Keratinocyte (primary cell): Measurements from ENCODE around the gene FRMPD1. TPM values are rescaled to one million over a fixed set of nuclear protein-coding genes. Genes with fewer than 3 reads are reported as not detected.

Experiments used
- DNase-seq: peaks from one replicate; pipeline ENCODE4 v3.0.0-alpha.2; 2011; ENCODE audit warnings: low read depth, missing footprints, low spot score
- FAIRE-seq: peaks from 2 replicates; lab custom pipeline; 2011; peaks lifted over from hg19 to GRCh38; lab: Jason Lieb, UNC
- H2AFZ ChIP-seq: 2 replicates; pipeline ENCODE4 v1.6.0; 2012; ENCODE audit warnings: low read length, control low read depth, inconsistent platforms; ENCODE audit not compliant: control insufficient read depth
- H3K27ac ChIP-seq: 2 replicates; pipeline ENCODE4 v1.5.1; 2011; ENCODE audit warnings: low read length; ENCODE audit not compliant: control insufficient read depth, insufficient read depth
- H3K27me3 ChIP-seq: 3 replicates; pipeline ENCODE4 v1.6.0; 2011; ENCODE audit warnings: low read length; ENCODE audit not compliant: control insufficient read depth, insufficient read depth; ENCODE audit errors: extremely low read depth
- H3K36me3 ChIP-seq, 2 experiments: 2 replicates in 1 of 2; 3 replicates in 1 of 2; pipeline ENCODE4 v1.5.1; 2011; ENCODE audit warnings: low read length in 2 of 2, mild to moderate bottlenecking in 1 of 2; ENCODE audit not compliant: control insufficient read depth in 2 of 2, insufficient read depth in 2 of 2; ENCODE audit errors: extremely low read depth in 1 of 2
- H3K4me1 ChIP-seq: 3 replicates; pipeline ENCODE4 v1.5.1; 2011; ENCODE audit warnings: low read length; ENCODE audit not compliant: control insufficient read depth, insufficient read depth; ENCODE audit errors: extremely low read depth
- H3K4me2 ChIP-seq: 3 replicates; pipeline ENCODE4 v1.6.0; 2011; ENCODE audit warnings: low read depth, low read length; ENCODE audit not compliant: control insufficient read depth, insufficient read depth; ENCODE audit errors: extremely low read depth
- H3K4me3 ChIP-seq, 3 experiments: fragments of 200-600 bp in 1 of 3; sonication (generic) in 1 of 3; 2 replicates in 2 of 3; 3 replicates in 1 of 3; pipeline ENCODE4 v1.5.1; 2011 to 2016; ENCODE audit warnings: low read length in 3 of 3, mild to moderate bottlenecking in 3 of 3, control low read depth in 2 of 3, inconsistent platforms in 1 of 3, low read depth in 1 of 3, mixed read lengths in 1 of 3, mixed run types in 1 of 3, moderate library complexity in 1 of 3; ENCODE audit not compliant: control insufficient read depth in 2 of 3, insufficient read depth in 2 of 3; ENCODE audit errors: extremely low read depth in 1 of 3
- H3K79me2 ChIP-seq: 2 replicates; pipeline ENCODE4 v1.6.0; 2012; ENCODE audit warnings: low read length; ENCODE audit not compliant: control insufficient read depth, insufficient read depth
- H3K9ac ChIP-seq: 3 replicates; pipeline ENCODE4 v1.6.0; 2011; ENCODE audit warnings: low read length; ENCODE audit not compliant: control insufficient read depth, insufficient read depth; ENCODE audit errors: extremely low read depth
- H3K9me1 ChIP-seq: 3 replicates; pipeline ENCODE4 v1.6.0; 2011; ENCODE audit warnings: low read length; ENCODE audit not compliant: control insufficient read depth, insufficient read depth; ENCODE audit errors: extremely low read depth
- H3K9me3 ChIP-seq: 2 replicates; pipeline ENCODE4 v1.5.1; 2012; ENCODE audit warnings: low read depth, low read length; ENCODE audit not compliant: control insufficient read depth
- H4K20me1 ChIP-seq: 3 replicates; pipeline ENCODE4 v1.6.0; 2011; ENCODE audit warnings: low read length; ENCODE audit not compliant: control insufficient read depth, insufficient read depth; ENCODE audit errors: extremely low read depth
- EZH2 ChIP-seq: IDR thresholded peaks from one replicate; pipeline ENCODE4 v1.6.1; 2012; ENCODE audit warnings: inconsistent platforms, mild to moderate bottlenecking, low read length, moderate library complexity
- dilution Hi-C: fragments of 300-500 bp; cut with MboI; formaldehyde crosslinking; loops from one replicate; pipeline ENCODE4 v1.7.0; 2020; ENCODE audit warnings: low sequenced_read_pairs; ENCODE audit not compliant: extremely low pct_ligation_motif_present
- polyA plus RNA-seq, 5 experiments: library from polyadenylated mRNA; depleted of rRNA in 3 of 5; stranded (reverse) in 3 of 5; stranded (forward) in 1 of 5; unstranded in 1 of 5; fragments of >200 nt; gene quantifications; 1 replicate in 1 of 5; 2 replicates in 3 of 5; 3 replicates in 1 of 5; pipeline versions ENCODE4 v1.2.1 to v1.2.3, GENCODE V29; 2011 to 2012; ENCODE audit warnings: missing spikeins in 2 of 5, low read depth in 1 of 5, low replicate concordance in 1 of 5
- TF ChIP-seq, protein P1 (sequence below), 3 experiments: IDR thresholded peaks in 1 of 3; conservative IDR thresholded peaks in 1 of 3; optimal IDR thresholded peaks in 1 of 3; 2 replicates in 2 of 3; 3 replicates in 1 of 3; pipeline versions ENCODE3 to v1.5.1; 2011; ENCODE audit warnings: low read length in 3 of 3, mild to moderate bottlenecking in 3 of 3, moderate library complexity in 2 of 3, control low read depth in 1 of 3, inconsistent platforms in 1 of 3; ENCODE audit not compliant: insufficient read depth in 2 of 3; ENCODE audit errors: extremely low read depth in 1 of 3

The FRMPD1 gene
- polyA plus RNA-seq, 1 donor (not counting 4 experiments of a cell fraction or from before 2014, with no cell fraction given), result 0.01 TPM

DNA sequence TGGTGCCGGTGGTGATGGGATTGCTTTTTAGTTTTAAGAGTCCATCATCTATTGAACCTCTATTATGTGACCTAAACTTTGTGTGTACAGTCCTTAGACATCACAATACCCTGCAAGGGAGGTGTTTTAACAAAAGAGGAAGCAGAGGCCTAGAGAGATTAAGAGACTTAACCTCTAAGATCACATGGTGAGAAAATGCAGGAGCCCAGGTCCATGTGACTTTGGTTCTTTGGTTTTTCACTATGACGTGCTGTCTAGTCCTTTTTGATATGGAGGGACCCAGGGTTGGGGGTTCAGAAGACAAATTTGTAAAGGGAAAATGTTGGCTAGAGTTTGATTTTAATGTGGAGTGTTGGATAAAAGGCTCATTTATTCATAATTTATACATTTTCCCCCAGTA, 68.8 kb downstream of the FRMPD1 start:
- H3K79me2 ChIP-seq, result no peaks in the 10 kb centered on the region
- FAIRE-seq (no peak), DNase-seq (no peak)
- no peak overlapping the region for H3K4me3 ChIP-seq
- TF ChIP-seq EZH2, result no peak
- TF ChIP-seq, protein P1, sequence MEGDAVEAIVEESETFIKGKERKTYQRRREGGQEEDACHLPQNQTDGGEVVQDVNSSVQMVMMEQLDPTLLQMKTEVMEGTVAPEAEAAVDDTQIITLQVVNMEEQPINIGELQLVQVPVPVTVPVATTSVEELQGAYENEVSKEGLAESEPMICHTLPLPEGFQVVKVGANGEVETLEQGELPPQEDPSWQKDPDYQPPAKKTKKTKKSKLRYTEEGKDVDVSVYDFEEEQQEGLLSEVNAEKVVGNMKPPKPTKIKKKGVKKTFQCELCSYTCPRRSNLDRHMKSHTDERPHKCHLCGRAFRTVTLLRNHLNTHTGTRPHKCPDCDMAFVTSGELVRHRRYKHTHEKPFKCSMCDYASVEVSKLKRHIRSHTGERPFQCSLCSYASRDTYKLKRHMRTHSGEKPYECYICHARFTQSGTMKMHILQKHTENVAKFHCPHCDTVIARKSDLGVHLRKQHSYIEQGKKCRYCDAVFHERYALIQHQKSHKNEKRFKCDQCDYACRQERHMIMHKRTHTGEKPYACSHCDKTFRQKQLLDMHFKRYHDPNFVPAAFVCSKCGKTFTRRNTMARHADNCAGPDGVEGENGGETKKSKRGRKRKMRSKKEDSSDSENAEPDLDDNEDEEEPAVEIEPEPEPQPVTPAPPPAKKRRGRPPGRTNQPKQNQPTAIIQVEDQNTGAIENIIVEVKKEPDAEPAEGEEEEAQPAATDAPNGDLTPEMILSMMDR (optimal IDR thresholded peaks at IDR 0.05 in 1 of 3, IDR thresholded peaks at IDR 0.05 in 1 of 3, conservative IDR thresholded peaks at IDR 0.05 in 1 of 3; ENCODE audit: extremely low read depth in 1 of 3, insufficient read depth in 2 of 3, low read length in 3 of 3), result no peak
- no peaks in the 10 kb centered on the region for H3K4me1 ChIP-seq
- H4K20me1 ChIP-seq, result peaks cover 2% of the 10 kb centered on the region
- no peak overlapping the region for H2AFZ ChIP-seq
- no peaks in the 10 kb centered on the region for H3K27me3 ChIP-seq
- H3K36me3 ChIP-seq, result no peaks in the 10 kb centered on the region
- no peak overlapping the region for H3K4me2 ChIP-seq
- H3K9me1 ChIP-seq, result no peaks in the 10 kb centered on the region
- H3K9me3 ChIP-seq, result no peaks in the 10 kb centered on the region
- dilution Hi-C loops, result no loop called here
- H3K9ac ChIP-seq, result no peak overlapping the region
- no peak overlapping the region for H3K27ac ChIP-seq

DNA sequence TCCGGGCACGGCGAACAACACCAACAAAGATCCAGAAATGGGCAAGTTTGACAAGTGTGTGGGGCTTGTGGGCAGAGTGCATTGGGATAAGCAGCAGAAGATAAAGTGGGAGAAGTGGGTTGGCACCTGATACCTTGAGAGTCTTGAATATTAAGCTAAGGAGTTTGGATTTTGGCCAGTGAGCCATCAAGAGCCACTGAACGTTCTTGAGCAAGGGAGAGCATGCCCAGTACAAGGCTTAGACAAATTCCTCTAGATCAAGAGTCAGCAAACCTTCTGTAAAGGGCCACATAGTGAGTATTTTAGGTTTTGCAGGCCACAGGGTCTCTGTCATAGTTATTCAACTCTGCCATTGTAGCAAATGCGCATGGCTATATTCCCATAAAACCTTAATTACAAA, 76.3 kb downstream of the FRMPD1 start:
- H3K36me3 ChIP-seq, result no peaks in the 10 kb centered on the region
- H3K4me2 ChIP-seq, result no peak overlapping the region
- peaks cover 17% of the 10 kb centered on the region for H3K4me1 ChIP-seq
- no peaks in the 10 kb centered on the region for H3K9me1 ChIP-seq
- no peak overlapping the region for H3K9ac ChIP-seq
- H2AFZ ChIP-seq, result no peak overlapping the region
- FAIRE-seq (no peak), DNase-seq (no peak)
- H3K4me3 ChIP-seq, result no peak overlapping the region
- H4K20me1 ChIP-seq, result peaks cover 2% of the 10 kb centered on the region
- H3K9me3 ChIP-seq, result no peaks in the 10 kb centered on the region
- TF ChIP-seq EZH2, result no peak
- TF ChIP-seq, protein P1 (optimal IDR thresholded peaks at IDR 0.05 in 1 of 3, IDR thresholded peaks at IDR 0.05 in 1 of 3, conservative IDR thresholded peaks at IDR 0.05 in 1 of 3; ENCODE audit: extremely low read depth in 1 of 3, insufficient read depth in 2 of 3, low read length in 3 of 3), result no peak
- no peaks in the 10 kb centered on the region for H3K79me2 ChIP-seq
- H3K27me3 ChIP-seq, result no peaks in the 10 kb centered on the region
- H3K27ac ChIP-seq, result no peak overlapping the region
- dilution Hi-C loops, result no loop called here
